Astrocyte (in vitro differentiated cells and primary cell): ENCODE data around the gene MARCHF10.

ENCODE experiments used
- EZH2 ChIP-seq: IDR thresholded peaks from 2 replicates; pipeline ENCODE4 v1.6.1; 2012; ENCODE audit warnings: mild to moderate bottlenecking, low read length, inconsistent platforms; ENCODE audit not compliant: insufficient read depth
- TF ChIP-seq, protein P1 (sequence below): IDR thresholded peaks from 2 replicates; pipeline ENCODE4 v1.5.1; 2011; ENCODE audit warnings: low read depth, mild to moderate bottlenecking, inconsistent platforms, low read length, moderate library complexity; ENCODE audit not compliant: insufficient read depth

DNA sequence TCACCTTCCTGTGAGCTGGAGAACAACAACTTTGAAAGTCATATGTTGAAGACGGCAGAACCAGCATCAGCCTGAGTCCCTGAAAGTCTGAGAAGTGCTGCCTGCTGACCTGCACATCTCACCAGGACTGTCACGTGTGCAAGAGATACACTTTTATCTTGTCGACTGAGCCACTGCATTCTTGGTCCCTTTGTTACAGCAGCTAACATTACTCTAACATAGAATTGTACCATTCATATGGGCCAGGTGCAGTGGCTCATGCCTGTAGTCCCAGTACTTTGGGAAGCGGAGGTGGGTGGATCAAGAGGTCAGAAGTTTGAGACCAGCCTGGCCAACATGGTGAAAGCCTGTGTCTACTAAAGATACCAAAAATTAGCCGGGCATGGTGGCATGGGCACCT, 40.1 kb downstream of the MARCHF10 start:
- TF ChIP-seq, protein P1, sequence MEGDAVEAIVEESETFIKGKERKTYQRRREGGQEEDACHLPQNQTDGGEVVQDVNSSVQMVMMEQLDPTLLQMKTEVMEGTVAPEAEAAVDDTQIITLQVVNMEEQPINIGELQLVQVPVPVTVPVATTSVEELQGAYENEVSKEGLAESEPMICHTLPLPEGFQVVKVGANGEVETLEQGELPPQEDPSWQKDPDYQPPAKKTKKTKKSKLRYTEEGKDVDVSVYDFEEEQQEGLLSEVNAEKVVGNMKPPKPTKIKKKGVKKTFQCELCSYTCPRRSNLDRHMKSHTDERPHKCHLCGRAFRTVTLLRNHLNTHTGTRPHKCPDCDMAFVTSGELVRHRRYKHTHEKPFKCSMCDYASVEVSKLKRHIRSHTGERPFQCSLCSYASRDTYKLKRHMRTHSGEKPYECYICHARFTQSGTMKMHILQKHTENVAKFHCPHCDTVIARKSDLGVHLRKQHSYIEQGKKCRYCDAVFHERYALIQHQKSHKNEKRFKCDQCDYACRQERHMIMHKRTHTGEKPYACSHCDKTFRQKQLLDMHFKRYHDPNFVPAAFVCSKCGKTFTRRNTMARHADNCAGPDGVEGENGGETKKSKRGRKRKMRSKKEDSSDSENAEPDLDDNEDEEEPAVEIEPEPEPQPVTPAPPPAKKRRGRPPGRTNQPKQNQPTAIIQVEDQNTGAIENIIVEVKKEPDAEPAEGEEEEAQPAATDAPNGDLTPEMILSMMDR = no peak
- TF ChIP-seq EZH2 = no peak
